ENCODE data around the gene COG5. TPM values are rescaled to one million over a fixed set of nuclear protein-coding genes. Genes with fewer than 3 reads are reported as not detected.

Gene COG5
- total and polyA plus RNA-seq, 2 donors from 2014 or later, result 8.6 to 45.7 TPM

DNA sequence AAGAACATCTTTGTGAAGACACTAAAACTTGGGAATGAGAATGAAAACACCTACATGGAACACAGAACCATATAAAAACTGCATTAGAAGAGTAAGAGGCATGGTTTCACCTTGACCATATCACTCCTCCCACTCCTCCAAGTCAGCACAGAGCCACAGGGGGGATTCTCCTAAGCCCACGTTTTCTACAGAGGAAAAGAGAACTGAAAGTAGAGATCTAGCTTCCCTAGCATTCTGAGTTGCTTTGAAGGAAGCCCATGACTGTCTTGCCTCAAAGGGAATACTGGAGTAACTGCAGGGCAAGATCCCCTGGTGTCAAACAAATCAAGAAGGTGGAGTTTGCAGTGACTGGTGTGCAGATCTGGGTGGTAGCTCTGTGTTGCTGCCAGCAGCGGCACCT, 351.0 kb downstream of the COG5 start:
- Histone ChIP-seq H3K9me3 (ENCODE audit: control insufficient read depth in 2 of 3, insufficient read depth in 1 of 3, low read length in 3 of 3) (no peaks in the 10 kb centered on the region), H3K9ac (ENCODE audit: low read length in 3 of 3) (no peak overlapping the region), H3K4me1 (ENCODE audit: control insufficient read depth in 2 of 3, insufficient read depth in 2 of 3, low read depth in 1 of 3, low read length in 3 of 3) (no peaks in the 10 kb centered on the region), H3K36me3 (ENCODE audit: control insufficient read depth in 2 of 3, insufficient read depth in 3 of 3, low read length in 3 of 3) (peaks cover 0 to 4% (median 0%) of the 10 kb centered on the region in 3 donors), H3K27ac (ENCODE audit: low read depth in 2 of 2, low read length in 2 of 2) (no peak overlapping the region), H3K4me3 (ENCODE audit: low read length in 3 of 3) (no peak overlapping the region), H3K27me3 (ENCODE audit: control insufficient read depth, insufficient read depth, low read length) (no peaks in the 10 kb centered on the region)
- FAIRE-seq (no peak), DNase-seq (no peak)
- intact Hi-C loops (cut with DNase I), result no loop called here
- TF ChIP-seq, protein P1, sequence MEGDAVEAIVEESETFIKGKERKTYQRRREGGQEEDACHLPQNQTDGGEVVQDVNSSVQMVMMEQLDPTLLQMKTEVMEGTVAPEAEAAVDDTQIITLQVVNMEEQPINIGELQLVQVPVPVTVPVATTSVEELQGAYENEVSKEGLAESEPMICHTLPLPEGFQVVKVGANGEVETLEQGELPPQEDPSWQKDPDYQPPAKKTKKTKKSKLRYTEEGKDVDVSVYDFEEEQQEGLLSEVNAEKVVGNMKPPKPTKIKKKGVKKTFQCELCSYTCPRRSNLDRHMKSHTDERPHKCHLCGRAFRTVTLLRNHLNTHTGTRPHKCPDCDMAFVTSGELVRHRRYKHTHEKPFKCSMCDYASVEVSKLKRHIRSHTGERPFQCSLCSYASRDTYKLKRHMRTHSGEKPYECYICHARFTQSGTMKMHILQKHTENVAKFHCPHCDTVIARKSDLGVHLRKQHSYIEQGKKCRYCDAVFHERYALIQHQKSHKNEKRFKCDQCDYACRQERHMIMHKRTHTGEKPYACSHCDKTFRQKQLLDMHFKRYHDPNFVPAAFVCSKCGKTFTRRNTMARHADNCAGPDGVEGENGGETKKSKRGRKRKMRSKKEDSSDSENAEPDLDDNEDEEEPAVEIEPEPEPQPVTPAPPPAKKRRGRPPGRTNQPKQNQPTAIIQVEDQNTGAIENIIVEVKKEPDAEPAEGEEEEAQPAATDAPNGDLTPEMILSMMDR (IDR thresholded peaks at IDR 0.05; ENCODE audit: borderline replicate concordance, extremely low read depth, insufficient read depth), result no peak

DNA sequence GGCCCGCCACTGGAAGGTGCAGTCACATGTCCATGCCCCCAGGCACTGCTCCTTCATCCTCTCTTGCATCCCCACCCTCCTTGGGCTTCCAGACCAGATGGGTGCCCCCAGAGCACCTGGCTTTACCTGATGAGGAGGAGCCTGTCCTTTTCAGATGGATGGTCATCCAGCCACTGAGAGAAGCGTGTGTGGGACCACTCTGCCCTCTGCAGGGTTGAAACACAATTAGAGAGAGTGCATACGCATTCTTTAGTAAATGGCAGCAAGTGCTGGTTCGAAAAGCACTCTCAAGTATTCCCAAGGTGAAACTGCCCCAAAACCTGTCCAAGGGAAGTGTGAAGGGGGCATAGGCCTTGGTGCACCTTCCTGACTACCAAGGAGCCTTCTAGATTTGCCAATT, 353.3 kb downstream of the COG5 start:
- no peak overlapping the region for H3K9ac ChIP-seq (ENCODE audit: low read length in 3 of 3)
- FAIRE-seq, result no peak
- peaks cover 0 to 7% (median 3%) of the 10 kb centered on the region in 3 donors for H3K36me3 ChIP-seq (ENCODE audit: control insufficient read depth in 2 of 3, insufficient read depth in 3 of 3, low read length in 3 of 3)
- no peaks in the 10 kb centered on the region for H3K9me3 ChIP-seq (ENCODE audit: control insufficient read depth in 2 of 3, insufficient read depth in 1 of 3, low read length in 3 of 3)
- intact Hi-C loops (cut with DNase I), result no loop called here
- DNase-seq, result no peak
- TF ChIP-seq, protein P1 (IDR thresholded peaks at IDR 0.05; ENCODE audit: borderline replicate concordance, extremely low read depth, insufficient read depth), result no peak
- H3K27me3 ChIP-seq (ENCODE audit: control insufficient read depth, insufficient read depth, low read length), result no peaks in the 10 kb centered on the region
- no peak overlapping the region for H3K4me3 ChIP-seq (ENCODE audit: low read length in 3 of 3)
- H3K27ac ChIP-seq (ENCODE audit: low read depth in 2 of 2, low read length in 2 of 2), result no peak overlapping the region
- peaks cover 0 to 2% (median 0%) of the 10 kb centered on the region in 3 donors for H3K4me1 ChIP-seq (ENCODE audit: control insufficient read depth in 2 of 3, insufficient read depth in 2 of 3, low read depth in 1 of 3, low read length in 3 of 3)

DNA sequence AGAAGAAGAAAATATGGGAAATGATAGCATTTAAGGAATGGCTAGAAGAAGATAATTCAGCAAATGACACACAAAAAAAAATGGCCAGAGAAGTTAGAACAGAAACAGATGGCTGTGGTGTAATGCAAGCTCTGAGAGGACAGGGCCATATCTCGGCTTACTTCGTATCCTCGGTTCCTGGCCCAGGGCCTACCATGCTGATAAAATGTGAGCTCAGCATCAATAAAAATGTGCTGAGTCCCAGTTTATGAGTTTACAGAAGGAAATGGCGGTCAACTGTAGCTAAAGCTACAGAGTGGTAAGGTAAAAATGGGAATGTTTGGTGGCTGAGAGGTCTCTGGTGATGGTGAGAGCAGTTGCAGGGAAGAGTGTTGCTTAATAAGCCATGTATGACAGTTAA, 354.2 kb downstream of the COG5 start:
- no peaks in the 10 kb centered on the region for H3K9me3 ChIP-seq (ENCODE audit: control insufficient read depth in 2 of 3, insufficient read depth in 1 of 3, low read length in 3 of 3)
- H3K27ac ChIP-seq (ENCODE audit: low read depth in 2 of 2, low read length in 2 of 2), result no peak overlapping the region
- no peaks in the 10 kb centered on the region for H3K27me3 ChIP-seq (ENCODE audit: control insufficient read depth, insufficient read depth, low read length)
- TF ChIP-seq, protein P1 (IDR thresholded peaks at IDR 0.05; ENCODE audit: borderline replicate concordance, extremely low read depth, insufficient read depth), result no peak
- DNase-seq (no peak), FAIRE-seq (no peak)
- H3K4me1 ChIP-seq (ENCODE audit: control insufficient read depth in 2 of 3, insufficient read depth in 2 of 3, low read depth in 1 of 3, low read length in 3 of 3), result peaks cover 0 to 2% (median 0%) of the 10 kb centered on the region in 3 donors
- H3K36me3 ChIP-seq (ENCODE audit: control insufficient read depth in 2 of 3, insufficient read depth in 3 of 3, low read length in 3 of 3), result peaks cover 0 to 10% (median 9%) of the 10 kb centered on the region in 3 donors
- H3K9ac ChIP-seq (ENCODE audit: low read length in 3 of 3), result no peak overlapping the region
- no peak overlapping the region for H3K4me3 ChIP-seq (ENCODE audit: low read length in 3 of 3)
- intact Hi-C loops (cut with DNase I), result no loop called here

DNA sequence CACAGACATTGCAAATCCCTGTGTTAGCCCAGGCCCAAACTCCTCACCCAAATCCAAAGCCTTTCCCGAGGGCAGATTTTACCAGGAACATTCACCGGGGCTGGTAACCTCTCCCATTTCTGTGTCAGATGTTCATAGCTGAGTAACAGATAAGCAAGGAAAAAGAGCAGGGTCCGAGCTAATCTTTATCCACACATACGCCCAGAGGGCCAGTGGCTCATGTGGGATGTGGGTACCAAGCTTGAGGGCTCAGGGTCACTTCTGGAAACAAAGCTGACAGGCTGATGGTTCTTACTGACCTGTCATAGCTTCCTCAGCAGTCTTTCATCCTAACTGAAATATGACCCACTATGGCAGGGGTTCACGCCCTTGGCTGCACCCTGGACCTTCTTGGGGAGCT, 355.2 kb downstream of the COG5 start:
- H3K9ac ChIP-seq (ENCODE audit: low read length in 3 of 3), result no peak overlapping the region

More for the DNA sequence above, 355.2 kb downstream of the COG5 start:
- intact Hi-C loops (cut with DNase I), result no loop called here
- TF ChIP-seq, protein P1 (IDR thresholded peaks at IDR 0.05; ENCODE audit: borderline replicate concordance, extremely low read depth, insufficient read depth), result no peak
- peaks cover 0 to 2% (median 0%) of the 10 kb centered on the region in 3 donors for H3K4me1 ChIP-seq (ENCODE audit: control insufficient read depth in 2 of 3, insufficient read depth in 2 of 3, low read depth in 1 of 3, low read length in 3 of 3)
- H3K27ac ChIP-seq (ENCODE audit: low read depth in 2 of 2, low read length in 2 of 2), result no peak overlapping the region
- no peaks in the 10 kb centered on the region for H3K27me3 ChIP-seq (ENCODE audit: control insufficient read depth, insufficient read depth, low read length)
- H3K36me3 ChIP-seq (ENCODE audit: control insufficient read depth in 2 of 3, insufficient read depth in 3 of 3, low read length in 3 of 3), result peaks cover 0 to 17% (median 14%) of the 10 kb centered on the region in 3 donors
- H3K4me3 ChIP-seq (ENCODE audit: low read length in 3 of 3), result no peak overlapping the region
- no peak for DNase-seq
- H3K9me3 ChIP-seq (ENCODE audit: control insufficient read depth in 2 of 3, insufficient read depth in 1 of 3, low read length in 3 of 3), result no peaks in the 10 kb centered on the region
- no peak for FAIRE-seq

All from kidney (tissue), 14 donors.